GM19372 (cell line): ENCODE data around the gene EBF3.

Source experiments
- ATAC-seq: cut with Tn5 transposase; IDR thresholded peaks from one replicate; pipeline ENCODE4 v1.9.1; 2021; ENCODE audit warnings: mild to moderate bottlenecking, low read depth, moderate library complexity; ENCODE audit not compliant: unreplicated experiment

EBF3 gene

GRCh38 chr10:129814681-129815646, 149.1 kb downstream of the EBF3 start:
- no peak for ATAC-seq

DNA sequence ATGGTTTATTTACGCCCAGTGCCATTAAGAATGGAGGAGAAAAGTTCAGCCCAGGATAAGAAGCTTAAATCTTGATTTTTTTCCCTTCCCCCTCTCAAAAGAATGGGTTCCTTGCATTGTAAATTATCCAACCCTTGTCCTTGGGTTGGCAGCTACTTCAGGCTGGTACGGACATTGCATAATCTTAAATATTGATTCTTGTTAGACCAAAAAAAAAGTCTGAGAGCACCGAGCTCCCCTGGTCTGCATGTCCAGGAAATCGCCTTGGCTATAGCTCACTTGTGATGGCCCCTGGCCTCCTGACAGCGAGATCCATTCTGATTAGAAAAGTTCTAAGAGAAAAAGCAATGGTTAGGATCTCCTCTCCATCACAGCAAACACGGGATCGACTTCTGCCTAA, 151.7 kb downstream of the EBF3 start:
- no peak for ATAC-seq

- ATAC-seq: no peak
These were observed 152.9 kb downstream of the EBF3 start for GRCh38 chr10:129811208-129811607.

DNA sequence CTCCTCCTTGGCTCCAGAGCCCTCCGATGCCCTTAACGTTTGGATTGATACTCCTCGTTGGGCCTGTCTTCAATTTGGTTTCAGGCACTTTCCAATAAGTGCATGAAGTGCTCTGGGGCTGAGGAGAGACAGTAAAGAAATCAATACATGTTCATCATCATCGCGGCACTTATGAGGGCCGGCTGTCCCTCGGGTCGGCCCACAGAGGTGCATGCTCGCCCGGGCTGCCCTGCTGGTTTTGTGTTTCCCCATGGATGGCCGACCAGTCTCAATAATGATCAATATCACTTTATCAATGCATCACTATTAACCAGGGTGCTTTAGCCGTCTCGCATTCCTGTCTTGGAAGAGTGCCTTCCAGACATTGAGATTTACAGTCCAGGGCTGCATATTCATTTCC, 154.2 kb downstream of the EBF3 start:
- no peak for ATAC-seq

DNA sequence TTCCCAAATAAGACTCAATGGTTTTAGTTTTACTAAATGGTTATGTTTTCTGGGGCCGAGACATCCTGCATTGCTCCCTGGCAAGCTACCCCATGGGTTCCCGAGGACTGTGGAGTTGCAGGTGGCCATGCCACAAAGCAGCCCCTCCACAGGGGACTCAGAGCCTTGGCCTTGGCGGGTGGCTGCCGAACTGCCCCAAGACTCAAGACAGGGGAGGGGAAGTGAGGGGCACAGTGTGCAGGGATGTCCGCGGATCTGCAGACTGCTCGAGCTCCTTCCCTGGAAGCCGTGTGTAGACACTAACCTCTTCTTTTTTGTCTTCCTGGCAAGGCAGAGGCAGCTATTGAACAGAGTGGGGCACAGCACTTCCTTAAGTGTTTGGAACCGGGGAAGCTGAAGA, 154.6 kb downstream of the EBF3 start:
- no peak for ATAC-seq

DNA sequence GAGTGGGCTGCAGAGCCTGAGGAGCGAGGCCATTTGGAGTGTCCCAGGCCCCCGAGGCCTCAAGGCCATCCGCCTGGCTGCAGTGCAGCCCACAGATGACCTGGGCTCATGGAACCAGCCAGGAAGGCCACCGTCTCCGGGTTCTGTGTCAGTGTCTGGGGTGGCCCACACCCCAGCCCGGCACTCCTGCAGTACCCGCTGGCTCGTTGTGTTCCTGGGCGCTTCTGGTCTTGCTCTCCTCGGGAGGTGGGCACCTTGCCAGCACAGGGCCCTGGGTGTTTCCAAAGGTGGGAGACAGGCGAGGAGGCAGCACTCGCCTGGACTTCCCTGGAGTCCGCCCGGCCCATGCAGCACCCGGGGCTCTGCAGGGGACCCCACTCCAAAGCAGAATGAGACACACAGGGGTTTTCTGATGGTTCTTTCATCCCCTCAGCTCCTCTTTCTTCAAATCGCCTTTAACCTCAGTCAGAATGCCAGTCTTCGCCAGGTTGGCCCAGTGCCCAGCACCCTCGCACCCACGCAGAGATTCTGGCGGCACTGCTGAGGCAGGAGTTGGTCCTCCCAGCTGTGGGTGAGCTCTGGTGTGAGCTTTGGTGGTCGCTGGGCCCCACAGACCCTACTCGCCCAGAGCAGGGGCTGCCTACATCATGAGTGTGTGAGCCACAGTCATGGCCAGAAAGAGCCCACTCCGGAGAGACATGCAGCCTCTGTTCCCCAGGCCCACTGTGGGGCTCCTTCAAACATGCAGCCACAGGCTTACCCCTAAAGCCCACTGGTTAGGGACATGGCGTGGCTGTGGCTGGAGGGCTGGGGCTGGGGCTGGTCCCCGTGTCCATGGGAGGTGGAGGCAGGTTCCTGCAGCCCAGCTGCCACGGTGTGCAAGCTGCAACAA, 155.7 kb downstream of the EBF3 start:
- no peak for ATAC-seq

- no peak for ATAC-seq
These were observed 156.9 kb downstream of the EBF3 start for GRCh38 chr10:129807211-129807610.

GRCh38 chr10:129800796-129801340, 163.2 kb downstream of the EBF3 start:
- no peak for ATAC-seq

DNA sequence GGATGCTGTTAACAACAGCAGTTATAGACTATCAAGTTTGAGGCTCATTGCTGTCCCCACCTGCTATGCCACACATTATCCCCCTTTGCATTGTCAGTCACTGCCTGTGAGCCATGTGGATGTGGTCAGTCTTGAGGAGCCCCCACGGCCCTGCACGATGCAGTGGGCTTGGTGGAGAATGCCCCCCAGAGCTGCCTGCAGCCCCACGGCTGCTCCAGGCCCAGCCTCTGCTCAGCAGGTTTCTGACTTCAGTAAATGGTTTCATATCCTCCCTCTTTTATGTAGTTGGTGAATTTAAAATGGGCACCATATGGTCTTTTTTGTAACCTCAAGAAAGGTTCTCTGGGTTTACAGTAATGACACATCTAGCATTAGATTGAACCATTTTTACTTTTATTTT, 164.1 kb downstream of the EBF3 start:
- no peak for ATAC-seq

- ATAC-seq: no peak
These were observed 167.2 kb downstream of the EBF3 start for GRCh38 chr10:129796710-129797420.

DNA sequence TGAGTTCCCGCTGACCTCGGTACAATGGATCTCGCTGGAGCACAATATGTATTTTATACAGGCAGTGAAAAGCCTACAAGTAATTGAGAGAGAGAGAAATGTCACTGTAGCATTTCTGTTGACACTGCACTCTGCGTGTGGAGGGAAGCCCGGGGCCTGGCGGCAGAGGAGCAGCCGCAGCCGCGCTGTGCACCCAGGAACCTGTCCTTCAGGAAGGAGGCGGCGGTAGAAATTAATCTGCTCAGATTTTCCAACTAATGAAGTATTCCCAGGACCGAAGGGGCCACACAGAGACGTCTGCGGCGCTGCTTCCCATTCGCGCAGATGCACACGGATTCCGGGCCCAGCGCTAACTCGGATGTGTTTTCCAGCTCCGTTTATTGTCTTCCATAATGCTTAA, 170.1 kb downstream of the EBF3 start:
- no peak for ATAC-seq

GRCh38 chr10:129793479-129793878, 170.6 kb downstream of the EBF3 start:
- ATAC-seq: no peak

- ATAC-seq: no peak
These were observed 171.2 kb downstream of the EBF3 start for GRCh38 chr10:129792864-129793263.

DNA sequence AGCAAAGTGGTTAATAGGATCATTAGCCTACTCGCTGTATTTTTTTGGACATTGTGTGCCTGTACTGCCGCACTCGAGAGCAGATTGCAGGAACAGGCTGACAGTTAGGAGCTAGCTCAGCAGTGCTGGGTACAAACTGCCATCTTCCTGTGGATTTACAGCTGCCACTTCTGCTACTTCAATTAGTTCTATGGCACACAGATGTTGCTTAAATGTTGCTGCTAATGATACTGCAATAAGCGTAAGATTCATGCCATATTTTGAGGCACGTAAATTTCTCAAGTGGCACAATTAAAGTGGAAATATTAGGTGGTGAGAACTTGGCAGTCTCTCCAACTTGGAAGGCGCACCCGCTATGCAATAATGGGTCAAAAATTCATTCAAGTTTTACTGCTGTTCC, 171.9 kb downstream of the EBF3 start:
- ATAC-seq: no peak

GRCh38 chr10:129790715-129791446, 173.2 kb downstream of the EBF3 start:
- ATAC-seq: no peak

DNA sequence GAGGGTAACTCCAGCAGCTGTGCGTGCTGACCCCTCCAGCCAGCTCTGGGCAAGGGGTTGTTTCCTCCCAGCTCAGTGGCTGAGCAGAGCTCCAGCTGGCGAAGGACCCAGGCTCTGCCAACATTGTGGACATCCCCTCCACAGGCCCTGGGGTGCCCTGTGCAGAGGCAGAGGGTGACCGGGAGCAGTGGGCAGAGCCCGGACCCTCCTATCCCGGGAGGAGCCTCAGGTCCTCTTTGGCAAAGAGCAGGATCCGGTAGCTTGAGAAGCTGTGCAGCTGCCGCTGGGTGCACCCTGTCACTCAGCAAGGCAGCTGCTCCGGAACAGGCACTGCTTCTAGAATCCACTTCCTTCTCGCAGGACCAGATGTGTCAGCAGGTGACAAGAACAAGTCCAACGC, 175.9 kb downstream of the EBF3 start:
- no peak for ATAC-seq

GRCh38 chr10:129787557-129787956, 176.5 kb downstream of the EBF3 start:
- no peak for ATAC-seq

- ATAC-seq: no peak
These were observed 177.9 kb downstream of the EBF3 start for GRCh38 chr10:129786216-129786615.

- ATAC-seq: no peak
These were observed 178.5 kb downstream of the EBF3 start for GRCh38 chr10:129785536-129785981.
